NOMO-1 treated with dmso at 0.1 percent for 144 hours (cell line): ENCODE data around the gene POLA2.
A peak's percentile ranks its signal among the peaks of the same experiment; 100 is the strongest.
"Not testable (repeated sequence)": the region's sequence is repeated elsewhere in the genome, so short reads cannot be mapped to it uniquely, and the experiment has no call there.

Experiments
- DNase-seq: peaks from one replicate; lab custom pipeline; 2025; ENCODE audit not compliant: unreplicated experiment; lab: John Stamatoyannopoulos, UW

Gene POLA2, protein sequence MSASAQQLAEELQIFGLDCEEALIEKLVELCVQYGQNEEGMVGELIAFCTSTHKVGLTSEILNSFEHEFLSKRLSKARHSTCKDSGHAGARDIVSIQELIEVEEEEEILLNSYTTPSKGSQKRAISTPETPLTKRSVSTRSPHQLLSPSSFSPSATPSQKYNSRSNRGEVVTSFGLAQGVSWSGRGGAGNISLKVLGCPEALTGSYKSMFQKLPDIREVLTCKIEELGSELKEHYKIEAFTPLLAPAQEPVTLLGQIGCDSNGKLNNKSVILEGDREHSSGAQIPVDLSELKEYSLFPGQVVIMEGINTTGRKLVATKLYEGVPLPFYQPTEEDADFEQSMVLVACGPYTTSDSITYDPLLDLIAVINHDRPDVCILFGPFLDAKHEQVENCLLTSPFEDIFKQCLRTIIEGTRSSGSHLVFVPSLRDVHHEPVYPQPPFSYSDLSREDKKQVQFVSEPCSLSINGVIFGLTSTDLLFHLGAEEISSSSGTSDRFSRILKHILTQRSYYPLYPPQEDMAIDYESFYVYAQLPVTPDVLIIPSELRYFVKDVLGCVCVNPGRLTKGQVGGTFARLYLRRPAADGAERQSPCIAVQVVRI

DNA sequence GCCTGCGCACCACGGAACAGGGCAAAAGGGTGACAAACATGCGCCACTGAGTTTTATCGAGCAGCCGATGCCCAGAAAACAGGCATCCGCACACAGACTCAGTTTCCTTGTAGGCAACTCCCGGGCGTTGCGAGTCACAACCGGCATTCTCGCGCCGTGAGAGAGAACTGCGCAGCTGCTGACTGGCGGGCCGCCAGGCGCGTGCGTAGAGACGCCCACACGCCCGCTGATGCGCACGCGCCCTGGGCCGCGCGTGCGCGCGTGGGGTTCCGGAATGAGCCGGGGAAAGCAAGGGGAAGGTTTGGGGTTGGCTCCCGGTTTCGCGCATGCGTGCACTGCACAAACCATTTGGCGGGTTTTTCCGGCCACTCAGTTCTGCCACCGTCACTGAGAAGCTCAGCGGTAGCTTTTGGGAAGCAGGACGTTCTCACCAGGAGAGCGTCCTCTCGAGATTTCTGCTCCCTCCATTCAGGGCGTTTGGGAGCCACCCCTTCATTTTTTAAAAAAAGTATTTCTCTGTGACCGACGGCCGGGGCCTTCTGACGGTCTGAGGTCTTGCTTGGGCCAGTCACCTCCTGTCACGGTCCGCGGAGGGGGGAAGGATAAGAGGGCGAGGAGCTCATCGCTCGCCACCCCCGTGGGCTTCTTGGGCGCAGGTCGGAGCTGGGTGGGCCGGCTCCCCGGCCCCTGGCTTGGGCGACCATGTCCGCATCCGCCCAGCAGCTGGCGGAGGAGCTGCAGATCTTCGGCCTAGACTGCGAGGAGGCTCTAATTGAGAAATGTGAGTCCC, at the start of gene POLA2:
Gene POLA2, plus strand, starts transcription at position 372 of the 790 bp plus-strand sequence. Its CDS starts 331 bp downstream, at position 703.
- peak; percentile 92 for DNase-seq

DNA sequence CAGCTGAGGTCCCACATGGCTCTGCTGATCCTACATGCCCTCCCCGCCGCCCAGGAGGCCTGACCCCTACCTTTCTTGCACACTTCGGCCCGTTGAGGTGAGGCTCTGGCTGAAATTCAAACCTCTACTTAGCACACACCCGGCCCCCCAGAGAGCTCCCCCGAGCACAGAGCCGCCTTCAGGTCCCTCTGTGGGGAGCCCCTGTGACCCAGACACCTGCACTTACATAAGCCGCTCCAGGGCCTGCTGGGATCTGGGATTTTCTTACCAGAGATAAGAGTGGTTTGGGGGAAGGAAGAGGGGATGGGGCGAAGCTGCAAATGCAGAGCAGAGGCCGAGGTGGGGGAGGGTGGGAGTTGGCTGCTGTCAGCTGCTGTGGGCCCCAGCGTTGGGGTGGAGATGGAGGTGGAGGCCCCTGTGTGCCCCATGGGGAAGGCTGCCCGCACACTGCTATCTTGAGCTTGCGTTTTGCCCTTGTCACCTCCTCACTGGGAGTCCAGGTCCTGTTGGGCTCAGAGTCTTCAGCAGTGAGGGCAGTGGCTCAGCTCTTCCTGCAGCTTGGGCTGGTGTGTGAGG, 49.4 kb upstream of the POLA2 start:
- no peak for DNase-seq

DNA sequence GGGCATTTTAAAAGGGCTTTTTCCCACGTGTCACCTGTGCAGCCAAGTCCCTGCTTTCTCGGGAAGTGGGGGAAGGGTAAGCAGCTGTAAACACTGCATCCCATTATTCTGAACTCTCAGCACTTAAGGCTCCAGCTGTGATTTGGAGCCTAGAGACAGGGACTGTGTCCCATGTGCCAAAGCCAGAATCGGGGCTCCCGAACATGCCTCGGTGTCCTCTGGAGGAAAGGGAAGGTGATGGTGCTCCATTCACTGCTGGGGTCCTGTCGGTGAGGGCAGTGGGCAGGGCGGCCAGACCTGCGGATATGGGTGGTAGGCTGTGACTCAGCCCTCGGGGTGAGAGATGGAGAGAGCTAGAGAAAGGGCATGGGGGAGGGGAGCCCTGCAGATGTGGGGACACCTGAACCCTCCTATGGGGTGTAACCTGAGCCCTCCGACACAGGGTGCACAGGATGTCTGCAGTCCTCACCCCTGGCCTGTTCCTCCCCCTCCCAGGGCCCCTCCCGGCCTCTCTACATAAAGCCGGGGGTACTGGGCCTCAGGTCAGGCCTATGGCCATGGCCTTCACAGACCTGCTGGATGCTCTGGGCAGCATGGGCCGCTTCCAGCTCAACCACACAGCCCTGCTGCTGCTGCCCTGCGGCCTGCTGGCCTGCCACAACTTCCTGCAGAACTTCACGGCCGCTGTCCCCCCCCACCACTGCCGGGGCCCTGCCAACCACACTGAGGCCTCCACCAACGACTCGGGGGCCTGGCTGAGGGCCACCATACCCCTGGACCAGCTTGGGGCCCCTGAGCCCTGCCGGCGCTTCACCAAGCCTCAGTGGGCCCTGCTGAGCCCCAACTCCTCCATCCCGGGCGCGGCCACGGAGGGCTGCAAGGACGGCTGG, 48.2 kb upstream of the POLA2 start:
- peak; percentile 11 for DNase-seq

DNA sequence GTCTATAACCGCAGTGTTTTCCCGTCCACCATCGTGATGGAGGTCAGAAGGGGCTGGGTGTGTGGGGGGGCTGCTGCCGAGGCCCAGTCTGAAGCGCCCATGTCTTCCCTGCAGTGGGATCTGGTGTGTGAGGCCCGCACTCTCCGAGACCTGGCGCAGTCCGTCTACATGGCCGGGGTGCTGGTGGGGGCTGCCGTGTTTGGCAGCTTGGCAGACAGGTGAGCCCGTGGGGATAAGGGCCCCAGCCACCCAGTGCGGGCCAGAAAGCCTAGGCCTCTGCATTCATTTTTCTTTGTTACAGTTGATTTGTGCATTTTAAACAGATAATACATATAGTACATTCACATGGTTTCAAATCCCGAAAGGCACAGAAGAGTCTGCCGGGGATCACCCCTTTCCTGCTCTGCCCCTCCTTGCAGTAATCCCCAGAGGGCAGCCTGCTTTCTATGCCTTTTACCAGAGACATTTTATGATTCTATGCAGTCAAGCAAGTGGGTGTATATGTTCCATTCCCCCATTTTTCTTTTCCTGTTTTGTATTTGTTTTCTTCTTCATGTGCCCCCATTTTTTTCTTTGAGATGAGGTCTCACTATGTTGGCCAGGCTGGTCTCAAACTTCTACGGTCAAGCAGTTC, 47.4 kb upstream of the POLA2 start:
- no peak for DNase-seq

DNA sequence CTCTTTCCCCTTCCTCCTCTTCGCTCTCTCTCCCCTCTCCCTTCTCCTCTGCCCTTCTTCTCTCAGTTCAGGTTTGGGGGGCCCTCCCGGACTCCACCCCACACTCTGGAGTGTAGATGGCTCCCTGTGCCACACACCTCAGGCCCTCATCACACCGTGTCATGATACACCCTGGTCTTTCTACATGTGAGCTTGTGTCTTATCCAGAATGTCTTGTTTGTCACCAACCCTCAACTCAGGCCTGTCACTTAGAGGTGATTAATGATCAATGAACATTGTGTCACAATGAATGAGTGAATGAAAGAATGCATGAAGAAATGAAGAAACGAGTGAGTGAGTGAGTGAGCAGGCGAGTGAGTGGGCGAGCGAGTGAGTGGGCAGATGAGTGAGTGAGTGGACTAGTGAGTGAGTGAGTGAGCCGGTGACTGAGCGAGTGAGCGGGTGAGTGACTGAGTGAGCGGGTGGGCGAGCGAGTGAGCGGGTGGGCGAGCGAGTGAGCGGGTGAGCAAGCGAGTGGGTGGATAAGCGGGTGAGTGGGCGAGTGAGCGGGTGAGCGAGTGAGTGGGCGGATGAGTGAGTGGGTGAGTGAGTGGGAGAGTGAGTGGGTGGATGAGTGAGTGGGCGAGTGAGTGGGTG, 46.2 kb upstream of the POLA2 start:
- DNase-seq = no peak

DNA sequence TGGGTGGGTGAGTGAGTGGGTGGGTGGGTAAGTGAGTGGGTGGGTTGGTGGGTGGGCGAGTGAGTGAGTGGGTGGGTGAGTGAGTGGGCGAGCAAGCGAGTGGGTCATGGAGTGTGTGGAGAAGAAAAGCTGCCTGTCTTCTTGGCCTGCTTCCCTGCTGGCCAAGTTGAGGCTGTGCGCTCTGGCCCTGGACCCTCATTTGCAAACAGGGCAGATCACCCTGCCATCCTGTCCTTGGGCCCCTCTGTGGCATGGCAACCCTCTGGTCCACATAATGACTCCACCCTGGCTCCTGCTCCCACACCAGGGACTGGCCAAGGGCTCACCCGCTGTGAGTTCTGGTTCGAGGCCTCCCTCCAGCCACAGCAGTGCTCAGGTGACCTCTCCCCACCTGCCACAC, 44.9 kb upstream of the POLA2 start:
- DNase-seq = no peak

DNA sequence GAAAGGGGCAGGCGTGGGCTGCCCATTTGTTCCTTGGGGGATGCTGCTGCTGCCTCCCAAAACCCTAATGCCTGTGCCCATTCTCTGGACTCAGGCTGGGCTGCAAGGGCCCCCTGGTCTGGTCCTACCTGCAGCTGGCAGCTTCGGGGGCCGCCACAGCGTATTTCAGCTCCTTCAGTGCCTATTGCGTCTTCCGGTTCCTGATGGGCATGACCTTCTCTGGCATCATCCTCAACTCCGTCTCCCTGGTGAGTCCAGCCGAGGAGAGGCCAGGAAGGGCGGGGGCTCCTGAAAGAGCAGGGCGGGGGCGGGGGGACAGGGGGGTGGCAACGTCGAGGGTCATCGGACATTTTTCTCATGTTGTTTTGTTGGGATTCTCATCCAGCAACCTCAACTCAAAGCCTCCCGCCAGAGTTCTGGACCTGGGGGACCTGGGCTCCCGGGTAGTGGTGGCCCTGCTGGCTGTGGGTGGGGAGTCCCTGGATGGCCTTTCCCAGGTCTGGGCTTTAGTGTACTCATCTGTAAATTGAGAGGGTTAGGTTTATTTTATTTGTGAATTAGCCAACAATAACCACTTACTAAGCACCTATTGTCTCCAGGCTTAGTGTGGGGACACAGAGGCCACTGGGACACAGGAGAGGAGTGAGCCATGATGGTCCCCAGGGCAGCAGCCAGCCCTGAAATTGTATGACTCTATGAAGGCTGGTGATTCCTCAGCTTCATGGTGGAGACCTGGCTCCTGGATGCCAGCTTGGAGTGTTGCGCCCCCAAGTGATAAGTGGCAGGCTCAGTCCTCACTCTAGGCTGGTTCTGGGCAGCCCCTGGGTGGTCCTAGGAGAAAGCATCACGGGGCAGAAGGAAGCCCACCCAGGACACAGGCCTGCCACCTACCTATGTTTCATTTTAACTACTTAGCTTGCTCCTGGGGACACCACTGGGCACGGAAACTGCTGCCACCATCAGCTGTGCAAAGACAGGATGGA, 44.0 kb upstream of the POLA2 start:
- DNase-seq = no peak

DNA sequence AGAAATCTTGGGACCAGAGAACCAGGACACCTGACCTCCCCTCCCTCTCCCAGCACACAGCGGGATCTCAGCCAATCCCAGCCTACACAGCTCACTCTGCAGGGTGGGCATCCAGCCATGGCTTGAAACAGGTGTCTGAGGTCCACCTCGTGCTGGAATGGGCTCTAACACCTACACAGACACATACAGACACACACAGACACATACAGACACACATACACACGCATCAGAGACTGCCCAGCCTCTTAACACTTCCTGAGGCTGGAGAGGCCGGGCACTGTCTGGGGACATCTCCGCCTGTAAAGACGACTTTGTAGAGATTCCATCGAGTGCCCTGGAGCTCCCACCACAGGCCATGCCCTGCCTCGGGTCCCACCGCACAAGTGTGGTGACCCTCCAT, 43.3 kb upstream of the POLA2 start:
- DNase-seq = no peak

DNA sequence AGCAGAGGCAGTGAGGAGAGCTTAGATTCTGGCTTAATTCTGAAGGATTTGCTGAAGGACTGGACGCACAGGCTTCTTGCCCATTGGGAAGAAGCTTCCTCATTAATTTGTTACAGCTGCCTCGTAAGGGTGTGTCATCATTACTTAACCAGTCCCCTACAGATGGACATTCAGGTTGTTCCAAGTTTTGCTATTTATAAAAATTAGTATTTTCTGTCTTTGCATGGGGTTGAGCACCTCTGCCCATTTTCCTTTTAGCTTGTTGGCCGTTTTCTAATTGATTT, 41.9 kb upstream of the POLA2 start:
- no peak for DNase-seq

DNA sequence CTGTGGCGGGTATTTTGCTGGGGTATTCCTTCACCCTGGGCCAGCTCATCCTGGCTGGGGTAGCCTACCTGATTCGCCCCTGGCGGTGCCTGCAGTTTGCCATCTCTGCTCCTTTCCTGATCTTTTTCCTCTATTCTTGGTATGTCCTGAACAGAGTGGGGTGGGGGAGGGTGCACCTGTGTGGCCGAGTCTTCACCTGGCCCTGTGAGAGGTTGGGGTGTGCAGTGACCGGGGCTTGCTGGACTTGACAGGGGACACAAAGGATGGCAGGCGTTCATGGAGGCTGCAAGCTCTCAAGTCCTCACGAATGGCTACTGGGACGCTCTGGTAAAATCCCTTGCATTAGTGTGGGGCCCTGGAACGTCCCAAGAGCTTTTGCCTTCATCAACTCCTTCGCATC, 40.7 kb upstream of the POLA2 start:
- DNase-seq = no peak

DNA sequence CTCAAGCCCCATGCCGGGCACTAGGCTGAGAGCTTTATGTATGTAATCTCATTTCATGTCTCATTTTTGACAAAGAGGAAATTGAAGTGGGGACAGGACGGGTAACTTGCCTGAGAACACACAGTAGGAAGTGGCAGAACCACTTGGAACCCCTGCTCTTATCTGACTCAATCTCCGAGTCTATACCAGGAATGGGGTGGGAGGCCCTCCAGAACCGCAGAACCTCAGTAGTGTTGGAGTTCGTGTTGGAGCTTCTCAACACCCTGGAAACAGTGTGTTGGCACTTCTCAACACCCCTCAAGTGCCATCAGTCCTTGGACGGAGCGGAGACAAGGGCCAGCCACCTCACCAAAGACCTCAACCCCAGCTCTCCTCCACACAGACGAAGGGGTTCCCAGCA, 38.8 kb upstream of the POLA2 start:
- DNase-seq = no peak

DNA sequence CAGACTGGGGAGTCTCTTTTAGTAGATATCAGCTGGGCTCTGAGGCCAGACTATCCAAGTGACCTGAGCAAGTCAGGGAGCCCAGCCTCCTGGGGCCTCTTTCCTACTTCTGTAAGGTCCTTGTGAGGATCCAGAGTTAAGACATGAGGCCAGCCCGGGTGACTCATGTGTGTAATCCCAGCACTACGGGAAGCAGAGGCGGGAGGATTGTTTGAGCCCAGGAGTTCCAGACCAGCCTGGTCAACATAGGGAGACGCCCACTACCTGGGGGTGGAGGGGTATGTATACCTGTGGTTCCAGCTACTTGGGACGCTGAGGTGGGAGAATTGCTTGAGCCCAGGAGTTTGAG, 36.9 kb upstream of the POLA2 start:
- no peak for DNase-seq

DNA sequence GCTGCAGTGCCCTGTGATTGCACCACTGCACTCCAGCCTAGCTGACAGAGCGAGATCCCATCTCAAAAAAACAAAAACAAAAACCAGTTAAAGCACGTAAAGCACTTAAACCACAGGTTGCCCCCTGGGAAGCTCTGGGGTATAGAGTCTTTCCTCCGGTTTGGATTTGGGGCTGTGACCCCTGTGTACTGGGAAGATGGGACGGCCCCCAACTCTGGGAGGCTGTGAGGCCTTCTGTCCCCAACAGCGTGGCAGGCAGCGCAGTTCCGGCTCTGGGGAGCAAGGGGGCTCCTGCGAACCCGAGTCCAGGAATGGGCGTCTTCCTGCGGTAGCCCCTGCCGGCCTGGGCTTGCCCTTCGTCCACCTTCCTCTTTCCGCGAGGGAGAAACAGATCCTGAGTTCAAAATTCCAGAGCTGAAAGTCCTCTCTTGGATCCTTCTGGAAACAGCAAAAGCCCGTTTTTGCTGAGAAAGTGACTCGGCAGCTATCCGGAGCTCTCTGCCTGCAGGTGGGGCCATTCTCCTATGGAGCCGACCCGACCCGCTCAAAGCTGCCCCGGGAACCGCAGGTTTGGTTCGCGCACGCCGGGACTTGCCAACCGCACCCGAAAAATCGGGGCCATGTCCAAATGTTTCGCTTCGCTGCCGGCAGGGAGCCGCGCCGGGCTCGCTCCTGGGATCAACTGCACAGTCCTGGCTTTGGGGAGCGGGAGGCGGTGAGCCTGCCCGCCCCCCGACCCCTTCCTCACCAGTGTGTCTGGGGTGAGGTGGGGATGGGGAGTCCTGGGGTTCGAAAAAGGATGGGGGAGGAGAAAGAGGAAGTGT, 36.3 kb upstream of the POLA2 start:
- DNase-seq = peak; percentile 29

DNA sequence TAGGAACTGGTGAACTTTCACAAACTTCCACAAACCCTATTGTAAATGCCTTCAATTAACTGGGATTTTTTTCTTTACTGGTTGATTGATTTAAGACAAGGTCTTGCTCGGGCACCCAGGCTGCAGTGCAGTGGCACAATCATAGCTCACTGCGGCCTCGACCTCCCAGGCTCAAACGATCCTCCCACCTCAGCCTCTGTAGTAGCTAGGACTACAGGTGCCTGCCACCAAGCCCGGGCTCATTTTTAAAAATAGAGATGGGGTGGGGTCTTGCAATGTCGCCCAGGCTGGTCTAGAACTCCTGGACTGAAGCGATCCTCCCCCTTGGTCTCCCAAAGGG, 35.7 kb upstream of the POLA2 start:
- DNase-seq = no peak

DNA sequence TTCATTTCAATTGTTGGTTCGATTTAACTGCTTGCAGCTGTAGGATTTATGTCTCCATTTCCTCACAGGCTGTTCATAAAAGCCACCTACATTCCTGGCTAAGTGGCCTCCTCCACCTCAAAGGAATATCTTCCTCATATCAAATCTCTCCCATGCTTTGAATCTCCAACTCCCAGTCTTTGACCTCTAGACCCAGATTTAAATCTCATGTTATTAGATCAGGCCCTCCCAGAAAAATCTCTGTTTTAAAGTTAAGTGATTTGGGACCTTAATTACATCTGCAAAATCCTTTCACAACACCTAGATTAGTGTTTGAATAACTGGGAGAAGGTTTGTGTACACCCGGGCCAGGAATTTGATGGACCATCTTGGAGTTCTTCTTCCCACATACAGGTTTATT, 33.9 kb upstream of the POLA2 start:
- no peak for DNase-seq

DNA sequence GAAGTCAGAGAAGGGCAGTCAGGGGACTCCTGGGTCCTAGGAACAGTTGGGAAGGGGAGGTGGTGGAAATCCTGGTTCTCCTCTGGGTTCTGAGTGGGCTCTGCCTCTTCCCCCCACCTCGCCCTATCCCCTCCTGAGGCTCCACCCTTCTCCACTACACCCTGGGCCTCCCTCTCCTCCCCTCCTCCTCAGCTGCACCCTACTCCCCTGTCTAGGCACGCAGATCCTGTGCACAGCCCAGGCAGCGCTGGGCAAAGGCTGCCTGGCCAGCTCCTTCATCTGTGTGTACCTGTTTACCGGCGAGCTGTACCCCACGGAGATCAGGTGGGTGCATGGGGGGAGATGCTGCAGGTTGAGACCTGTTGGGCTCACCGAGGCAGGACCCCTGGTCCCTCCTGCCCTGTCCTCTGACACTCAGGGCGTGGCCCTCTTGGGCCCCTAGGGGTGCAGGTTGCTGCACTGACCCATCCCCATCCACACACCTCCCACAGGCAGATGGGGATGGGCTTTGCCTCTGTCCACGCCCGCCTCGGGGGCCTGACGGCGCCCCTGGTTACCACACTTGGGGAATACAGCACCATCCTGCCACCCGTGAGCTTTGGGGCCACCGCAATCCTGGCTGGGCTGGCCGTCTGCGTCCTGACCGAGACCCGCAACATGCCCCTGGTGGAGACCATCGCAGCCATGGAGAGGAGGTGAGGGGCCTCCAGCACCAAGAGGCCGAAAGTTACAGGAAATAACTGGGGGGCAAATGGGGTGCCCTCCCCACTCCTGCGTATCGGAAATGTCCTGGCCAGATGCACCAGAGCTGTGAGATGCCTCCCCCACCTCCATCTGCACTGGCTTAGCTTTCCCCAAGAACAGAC, 25.3 kb upstream of the POLA2 start:
- no peak for DNase-seq

DNA sequence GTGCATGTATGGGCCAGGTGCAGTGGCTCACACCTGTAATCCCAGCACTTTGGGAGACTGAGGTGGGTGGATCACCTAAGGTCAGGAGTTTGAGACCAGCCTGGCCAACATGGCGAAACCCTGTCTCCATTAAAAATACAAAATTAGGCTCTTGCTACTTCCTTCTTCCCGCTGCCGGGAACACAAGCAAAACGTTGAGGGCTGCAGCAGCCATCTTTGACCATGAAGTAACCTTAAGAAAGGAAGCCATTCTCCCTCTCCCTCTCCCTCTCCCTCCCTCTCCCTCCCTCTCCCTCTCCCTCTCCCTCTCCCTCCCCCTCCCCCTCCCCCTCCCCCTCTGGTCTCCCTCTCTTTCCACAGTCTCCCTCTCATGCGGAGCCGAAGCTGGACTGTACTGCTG, 23.5 kb upstream of the POLA2 start:
- not testable (repeated sequence) for DNase-seq
